GM12892 (cell line): ENCODE data around the gene SLC5A5.

ENCODE experiments used
- POLR2A ChIP-seq: IDR thresholded peaks from 2 replicates; pipeline ENCODE4 v1.6.1; 2011; ENCODE audit warnings: low read depth, low read length, control low read depth
- POLR2AphosphoS5 ChIP-seq: IDR thresholded peaks from 2 replicates; pipeline ENCODE4 v1.6.1; 2011; ENCODE audit warnings: low read depth, low read length, control low read depth

GRCh38 chr19:17860993-17861360 is 10.8 kb upstream of the SLC5A5 start:
- TF ChIP-seq POLR2A (no peak), POLR2AphosphoS5 (no peak)
